Endothelial cell (in vitro differentiated cells): Measurements from ENCODE around the gene C11orf68. TPM values are rescaled to one million over a fixed set of nuclear protein-coding genes. Genes with fewer than 3 reads are reported as not detected.

Experiments
- DNase-seq: peaks from one replicate; pipeline ENCODE4 v3.0.0; 2021; ENCODE audit warnings: low spot score
- H3K27ac Mint-ChIP-seq: one replicate; pipeline ENCODE4 v1.8.0; 2021; ENCODE audit warnings: mixed read lengths, inconsistent platforms; ENCODE audit not compliant: unreplicated experiment
- H3K27me3 Mint-ChIP-seq: one replicate; pipeline ENCODE4 v1.8.0; 2021; ENCODE audit warnings: mild to moderate bottlenecking, moderate library complexity, mixed read lengths, inconsistent platforms; ENCODE audit not compliant: unreplicated experiment
- H3K36me3 Mint-ChIP-seq: one replicate; pipeline ENCODE4 v1.8.0; 2021; ENCODE audit warnings: mild to moderate bottlenecking, low read depth, mixed read lengths, inconsistent platforms; ENCODE audit not compliant: unreplicated experiment
- H3K4me1 Mint-ChIP-seq: one replicate; pipeline ENCODE4 v1.8.0; 2021; ENCODE audit warnings: mild to moderate bottlenecking, mixed read lengths, inconsistent platforms; ENCODE audit not compliant: unreplicated experiment
- H3K4me3 Mint-ChIP-seq: one replicate; pipeline ENCODE4 v1.8.0; 2021; ENCODE audit warnings: mild to moderate bottlenecking, mixed read lengths, inconsistent platforms; ENCODE audit not compliant: unreplicated experiment
- H3K9me3 Mint-ChIP-seq: one replicate; pipeline ENCODE4 v1.8.0; 2021; ENCODE audit warnings: mixed read lengths, inconsistent platforms; ENCODE audit not compliant: unreplicated experiment
- total RNA-seq: library from RNA; stranded (reverse); fragmentation: NEBNext Ultra II Directional; extraction: Animal tissue kit (Norgen Biotek cat#: 25700); gene quantifications from one replicate; pipeline ENCODE4 v1.2.1, GENCODE V29; 2021; ENCODE audit not compliant: unreplicated experiment
- TF ChIP-seq, protein P1 (sequence below): fragments of 200-600 bp; sonication (generic); IDR thresholded peaks from one replicate; pipeline ENCODE4 v1.5.0; 2021; ENCODE audit warnings: antibody characterized with exemption; ENCODE audit not compliant: unreplicated experiment

C11orf68 gene
- total RNA-seq, 1 donor from 2014 or later: 31.1 TPM

DNA sequence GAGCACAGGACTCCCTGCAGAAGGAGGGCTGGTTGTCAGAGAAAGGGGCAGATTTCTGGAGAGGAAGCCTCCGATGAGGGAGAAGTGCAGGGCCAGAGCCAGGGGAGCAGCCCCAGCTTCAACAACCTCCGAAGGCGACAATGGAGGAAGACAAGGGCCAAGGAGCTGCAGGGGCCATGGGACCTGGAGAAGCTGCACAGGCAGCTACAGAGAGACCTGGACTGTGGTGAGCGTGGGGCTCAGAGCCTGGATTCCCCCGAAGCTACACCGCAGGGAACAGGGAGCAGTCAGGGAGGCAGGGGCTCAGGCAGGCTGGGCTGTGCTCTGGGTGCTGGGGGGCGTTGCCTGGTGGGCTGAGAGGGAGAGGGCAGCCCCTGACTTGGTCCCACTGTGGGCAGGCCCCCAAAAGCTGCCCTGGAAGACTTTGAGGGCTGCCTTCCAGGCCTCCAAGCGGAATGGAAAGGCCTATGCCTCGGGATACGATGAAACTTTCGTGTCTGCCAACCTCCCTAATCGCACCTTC is 28.8 kb upstream of the C11orf68 start:
- no peaks in the 10 kb centered on the region for H3K4me1 Mint-ChIP-seq
- peaks cover 1% of the 10 kb centered on the region for H3K27me3 Mint-ChIP-seq
- no peaks in the 10 kb centered on the region for H3K9me3 Mint-ChIP-seq
- TF ChIP-seq, protein P1, sequence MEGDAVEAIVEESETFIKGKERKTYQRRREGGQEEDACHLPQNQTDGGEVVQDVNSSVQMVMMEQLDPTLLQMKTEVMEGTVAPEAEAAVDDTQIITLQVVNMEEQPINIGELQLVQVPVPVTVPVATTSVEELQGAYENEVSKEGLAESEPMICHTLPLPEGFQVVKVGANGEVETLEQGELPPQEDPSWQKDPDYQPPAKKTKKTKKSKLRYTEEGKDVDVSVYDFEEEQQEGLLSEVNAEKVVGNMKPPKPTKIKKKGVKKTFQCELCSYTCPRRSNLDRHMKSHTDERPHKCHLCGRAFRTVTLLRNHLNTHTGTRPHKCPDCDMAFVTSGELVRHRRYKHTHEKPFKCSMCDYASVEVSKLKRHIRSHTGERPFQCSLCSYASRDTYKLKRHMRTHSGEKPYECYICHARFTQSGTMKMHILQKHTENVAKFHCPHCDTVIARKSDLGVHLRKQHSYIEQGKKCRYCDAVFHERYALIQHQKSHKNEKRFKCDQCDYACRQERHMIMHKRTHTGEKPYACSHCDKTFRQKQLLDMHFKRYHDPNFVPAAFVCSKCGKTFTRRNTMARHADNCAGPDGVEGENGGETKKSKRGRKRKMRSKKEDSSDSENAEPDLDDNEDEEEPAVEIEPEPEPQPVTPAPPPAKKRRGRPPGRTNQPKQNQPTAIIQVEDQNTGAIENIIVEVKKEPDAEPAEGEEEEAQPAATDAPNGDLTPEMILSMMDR: no peak
- no peaks in the 10 kb centered on the region for H3K36me3 Mint-ChIP-seq
- no peak overlapping the region for H3K4me3 Mint-ChIP-seq
- no peak overlapping the region for H3K27ac Mint-ChIP-seq
- DNase-seq: no peak

DNA sequence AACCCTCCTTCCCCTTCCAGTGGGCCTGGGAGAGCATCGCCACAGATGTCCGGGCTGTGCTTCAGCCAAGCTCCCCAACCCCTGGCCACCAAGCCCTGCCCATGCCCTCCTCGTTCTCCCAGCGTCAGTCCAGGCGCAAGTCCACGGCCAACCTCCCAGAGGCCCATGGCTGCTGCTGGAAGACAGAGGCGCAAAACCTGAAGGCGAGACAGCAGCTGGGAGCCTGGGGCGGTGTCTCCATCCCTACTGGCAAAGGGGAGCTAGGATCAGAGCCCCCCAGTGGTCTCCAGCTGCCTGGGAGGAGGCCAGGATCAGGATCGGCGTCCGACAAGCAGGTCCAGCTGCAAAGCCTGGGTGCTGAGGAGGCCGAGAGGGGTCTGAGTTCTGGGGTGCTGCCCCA is 28.3 kb upstream of the C11orf68 start:
- Mint-ChIP-seq H3K4me1 (no peaks in the 10 kb centered on the region), H3K27me3 (peaks cover 1% of the 10 kb centered on the region), H3K36me3 (no peaks in the 10 kb centered on the region), H3K27ac (no peak overlapping the region), H3K9me3 (no peaks in the 10 kb centered on the region), H3K4me3 (no peak overlapping the region)
- DNase-seq: no peak
- TF ChIP-seq, protein P1: no peak

DNA sequence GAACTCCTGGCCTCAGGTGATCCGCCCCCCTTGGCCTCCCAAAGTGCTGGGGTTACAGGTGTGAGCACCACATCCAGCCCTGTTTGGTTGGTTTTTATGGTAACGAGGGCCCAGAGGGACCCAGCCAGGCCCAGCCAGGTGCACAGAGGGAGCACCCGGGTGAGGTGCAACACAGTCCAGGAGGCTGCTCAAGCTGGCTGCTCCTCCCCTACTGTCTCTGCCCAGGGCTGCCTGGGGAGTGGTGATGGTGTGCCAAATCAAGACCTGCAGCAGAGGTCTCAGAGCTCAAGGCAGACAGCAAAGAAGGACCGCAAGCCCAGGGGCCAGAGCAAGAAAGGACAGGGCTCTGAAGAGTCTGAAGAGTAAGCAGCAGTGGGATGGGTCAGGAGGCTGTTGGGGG is 27.8 kb upstream of the C11orf68 start:
- no peak for DNase-seq
- Mint-ChIP-seq H3K4me3 (no peak overlapping the region), H3K9me3 (no peaks in the 10 kb centered on the region), H3K27me3 (peaks cover 3% of the 10 kb centered on the region), H3K36me3 (no peaks in the 10 kb centered on the region), H3K4me1 (no peaks in the 10 kb centered on the region), H3K27ac (no peak overlapping the region)
- TF ChIP-seq, protein P1: no peak

DNA sequence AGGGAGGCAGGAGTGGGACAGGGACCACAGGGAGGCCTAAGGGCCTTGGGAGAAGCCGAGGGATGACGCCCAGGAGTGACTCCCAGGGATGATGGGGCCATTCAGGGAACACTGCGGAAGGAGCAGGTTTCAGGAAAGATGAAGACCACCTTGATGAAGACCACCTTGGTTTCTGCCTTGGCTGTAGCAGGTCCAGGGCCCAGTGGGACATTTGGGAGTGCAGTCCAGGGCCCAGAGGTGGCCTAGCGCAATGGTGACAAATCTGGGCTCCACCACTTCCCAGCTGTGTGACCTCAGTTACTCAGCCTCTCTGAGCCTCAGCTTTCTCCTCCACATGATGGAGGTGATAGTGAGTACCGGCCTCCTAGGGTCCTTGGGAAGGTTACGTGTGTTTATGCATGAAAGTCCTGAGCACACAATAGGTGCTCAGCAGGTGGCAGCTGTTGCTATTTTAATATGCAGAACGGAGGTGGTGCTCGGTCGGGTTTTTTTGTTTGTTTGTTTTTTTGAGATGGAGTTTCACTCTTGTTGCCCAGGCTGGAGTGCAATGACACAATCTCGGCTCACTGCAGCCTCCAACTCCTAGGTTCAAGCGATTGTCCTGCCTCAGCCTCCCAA is 27.2 kb upstream of the C11orf68 start:
- no peak overlapping the region for H3K27ac Mint-ChIP-seq

DNA sequence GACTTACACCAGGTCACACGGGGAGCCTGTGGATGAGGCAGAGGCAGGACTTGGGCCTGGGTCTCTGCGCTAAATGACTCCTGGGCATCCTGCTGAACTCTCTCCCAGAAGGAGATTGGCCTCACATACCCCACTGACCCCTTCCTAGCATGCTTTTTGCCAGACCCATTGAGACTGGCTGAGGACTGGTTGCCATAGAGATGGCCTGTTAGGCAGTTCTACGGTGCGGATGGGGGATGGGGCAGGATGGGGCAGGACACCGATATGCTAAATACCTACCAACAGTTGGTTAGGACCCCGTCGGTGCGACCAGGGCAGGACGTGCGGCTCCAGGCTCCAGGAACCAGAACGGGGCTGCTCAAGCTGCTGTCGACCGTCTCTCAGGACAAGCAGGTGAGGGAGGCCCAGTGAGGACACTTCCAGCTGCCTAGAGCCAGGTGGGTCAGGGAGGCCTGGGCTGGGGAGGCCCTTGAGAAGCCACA is 26.6 kb upstream of the C11orf68 start, which contains the start of gene TSGA10IP:
TSGA10IP (plus strand) TSS at position 51 of the 482 bp plus-strand sequence; CDS start at position 247, 196 bp downstream.
- TF ChIP-seq, protein P1: no peak
- Mint-ChIP-seq H3K36me3 (no peaks in the 10 kb centered on the region), H3K4me1 (no peaks in the 10 kb centered on the region), H3K9me3 (no peaks in the 10 kb centered on the region), H3K27me3 (peaks cover 5% of the 10 kb centered on the region), H3K4me3 (no peak within 1 kb of the TSS), H3K27ac (peak within 1 kb of the TSS; percentile 54)
- DNase-seq: no peak

More for the DNA sequence above, 27.2 kb upstream of the C11orf68 start:
- no peaks in the 10 kb centered on the region for H3K4me1 Mint-ChIP-seq
- peaks cover 3% of the 10 kb centered on the region for H3K27me3 Mint-ChIP-seq
- no peaks in the 10 kb centered on the region for H3K36me3 Mint-ChIP-seq
- TF ChIP-seq, protein P1: no peak
- H3K4me3 Mint-ChIP-seq: no peak overlapping the region
- no peaks in the 10 kb centered on the region for H3K9me3 Mint-ChIP-seq
- DNase-seq: no peak
